ENCODE results near the gene ABHD17A.

DNA sequence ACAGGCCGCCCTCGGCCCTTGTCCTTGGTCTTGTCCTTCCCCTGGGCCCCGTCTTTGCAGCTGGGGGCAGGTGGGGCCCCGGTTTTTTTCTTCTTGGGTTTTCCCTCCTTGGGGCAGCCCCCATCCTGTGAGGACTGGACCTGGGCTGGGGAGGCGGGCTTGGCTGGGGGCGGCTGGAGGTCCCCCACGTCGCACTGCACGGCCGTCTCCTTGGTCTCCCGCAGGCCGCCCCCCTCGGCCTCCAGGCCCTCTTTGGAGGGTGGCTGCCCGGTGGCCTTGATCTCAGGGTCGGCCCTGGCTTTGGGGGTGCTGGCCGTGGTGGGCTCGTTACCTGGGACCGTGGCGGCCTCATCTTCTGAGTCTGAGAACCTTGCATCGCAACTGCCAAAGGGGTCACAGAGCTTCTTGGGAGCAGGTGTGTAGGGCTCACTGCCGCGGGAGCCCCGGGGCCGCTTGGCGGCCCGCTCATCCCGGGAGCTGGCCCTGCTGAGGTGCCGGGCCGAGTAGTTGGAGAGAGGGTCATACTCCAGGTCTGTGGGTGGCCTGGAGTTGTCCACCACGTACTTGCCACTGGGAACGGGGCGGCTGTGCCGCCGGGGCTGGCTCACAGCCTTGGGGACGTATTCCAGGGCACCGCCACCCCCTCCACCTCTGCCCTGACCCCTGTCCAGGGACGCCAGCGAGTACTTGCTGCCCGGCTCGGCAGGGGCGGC lies 57.6 kb downstream of the ABHD17A start:
- no peak for TF ChIP-seq ZBTB21 (CRISPR knock-in tag; IDR thresholded peaks at IDR 0.05; ENCODE audit: borderline replicate concordance)
- TF ChIP-seq, protein P1, sequence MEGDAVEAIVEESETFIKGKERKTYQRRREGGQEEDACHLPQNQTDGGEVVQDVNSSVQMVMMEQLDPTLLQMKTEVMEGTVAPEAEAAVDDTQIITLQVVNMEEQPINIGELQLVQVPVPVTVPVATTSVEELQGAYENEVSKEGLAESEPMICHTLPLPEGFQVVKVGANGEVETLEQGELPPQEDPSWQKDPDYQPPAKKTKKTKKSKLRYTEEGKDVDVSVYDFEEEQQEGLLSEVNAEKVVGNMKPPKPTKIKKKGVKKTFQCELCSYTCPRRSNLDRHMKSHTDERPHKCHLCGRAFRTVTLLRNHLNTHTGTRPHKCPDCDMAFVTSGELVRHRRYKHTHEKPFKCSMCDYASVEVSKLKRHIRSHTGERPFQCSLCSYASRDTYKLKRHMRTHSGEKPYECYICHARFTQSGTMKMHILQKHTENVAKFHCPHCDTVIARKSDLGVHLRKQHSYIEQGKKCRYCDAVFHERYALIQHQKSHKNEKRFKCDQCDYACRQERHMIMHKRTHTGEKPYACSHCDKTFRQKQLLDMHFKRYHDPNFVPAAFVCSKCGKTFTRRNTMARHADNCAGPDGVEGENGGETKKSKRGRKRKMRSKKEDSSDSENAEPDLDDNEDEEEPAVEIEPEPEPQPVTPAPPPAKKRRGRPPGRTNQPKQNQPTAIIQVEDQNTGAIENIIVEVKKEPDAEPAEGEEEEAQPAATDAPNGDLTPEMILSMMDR (IDR thresholded peaks at IDR 0.05): no peak
- TF ChIP-seq, protein P2, sequence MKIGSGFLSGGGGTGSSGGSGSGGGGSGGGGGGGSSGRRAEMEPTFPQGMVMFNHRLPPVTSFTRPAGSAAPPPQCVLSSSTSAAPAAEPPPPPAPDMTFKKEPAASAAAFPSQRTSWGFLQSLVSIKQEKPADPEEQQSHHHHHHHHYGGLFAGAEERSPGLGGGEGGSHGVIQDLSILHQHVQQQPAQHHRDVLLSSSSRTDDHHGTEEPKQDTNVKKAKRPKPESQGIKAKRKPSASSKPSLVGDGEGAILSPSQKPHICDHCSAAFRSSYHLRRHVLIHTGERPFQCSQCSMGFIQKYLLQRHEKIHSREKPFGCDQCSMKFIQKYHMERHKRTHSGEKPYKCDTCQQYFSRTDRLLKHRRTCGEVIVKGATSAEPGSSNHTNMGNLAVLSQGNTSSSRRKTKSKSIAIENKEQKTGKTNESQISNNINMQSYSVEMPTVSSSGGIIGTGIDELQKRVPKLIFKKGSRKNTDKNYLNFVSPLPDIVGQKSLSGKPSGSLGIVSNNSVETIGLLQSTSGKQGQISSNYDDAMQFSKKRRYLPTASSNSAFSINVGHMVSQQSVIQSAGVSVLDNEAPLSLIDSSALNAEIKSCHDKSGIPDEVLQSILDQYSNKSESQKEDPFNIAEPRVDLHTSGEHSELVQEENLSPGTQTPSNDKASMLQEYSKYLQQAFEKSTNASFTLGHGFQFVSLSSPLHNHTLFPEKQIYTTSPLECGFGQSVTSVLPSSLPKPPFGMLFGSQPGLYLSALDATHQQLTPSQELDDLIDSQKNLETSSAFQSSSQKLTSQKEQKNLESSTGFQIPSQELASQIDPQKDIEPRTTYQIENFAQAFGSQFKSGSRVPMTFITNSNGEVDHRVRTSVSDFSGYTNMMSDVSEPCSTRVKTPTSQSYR (CRISPR knock-in tag; IDR thresholded peaks at IDR 0.05): no peak
- no peak for TF ChIP-seq ESRRA (CRISPR knock-in tag; IDR thresholded peaks at IDR 0.05; ENCODE audit: borderline replicate concordance)
- TF ChIP-seq, protein P3, sequence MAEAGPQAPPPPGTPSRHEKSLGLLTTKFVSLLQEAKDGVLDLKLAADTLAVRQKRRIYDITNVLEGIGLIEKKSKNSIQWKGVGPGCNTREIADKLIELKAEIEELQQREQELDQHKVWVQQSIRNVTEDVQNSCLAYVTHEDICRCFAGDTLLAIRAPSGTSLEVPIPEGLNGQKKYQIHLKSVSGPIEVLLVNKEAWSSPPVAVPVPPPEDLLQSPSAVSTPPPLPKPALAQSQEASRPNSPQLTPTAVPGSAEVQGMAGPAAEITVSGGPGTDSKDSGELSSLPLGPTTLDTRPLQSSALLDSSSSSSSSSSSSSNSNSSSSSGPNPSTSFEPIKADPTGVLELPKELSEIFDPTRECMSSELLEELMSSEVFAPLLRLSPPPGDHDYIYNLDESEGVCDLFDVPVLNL (CRISPR knock-in tag; IDR thresholded peaks at IDR 0.05; ENCODE audit: borderline replicate concordance, low read depth): no peak
- TF ChIP-seq, protein P4, sequence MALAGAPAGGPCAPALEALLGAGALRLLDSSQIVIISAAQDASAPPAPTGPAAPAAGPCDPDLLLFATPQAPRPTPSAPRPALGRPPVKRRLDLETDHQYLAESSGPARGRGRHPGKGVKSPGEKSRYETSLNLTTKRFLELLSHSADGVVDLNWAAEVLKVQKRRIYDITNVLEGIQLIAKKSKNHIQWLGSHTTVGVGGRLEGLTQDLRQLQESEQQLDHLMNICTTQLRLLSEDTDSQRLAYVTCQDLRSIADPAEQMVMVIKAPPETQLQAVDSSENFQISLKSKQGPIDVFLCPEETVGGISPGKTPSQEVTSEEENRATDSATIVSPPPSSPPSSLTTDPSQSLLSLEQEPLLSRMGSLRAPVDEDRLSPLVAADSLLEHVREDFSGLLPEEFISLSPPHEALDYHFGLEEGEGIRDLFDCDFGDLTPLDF (CRISPR knock-in tag; IDR thresholded peaks at IDR 0.05): no peak
- no peak for TF ChIP-seq MXD4 (CRISPR knock-in tag; IDR thresholded peaks at IDR 0.05; ENCODE audit: borderline replicate concordance)
- no peak for TF ChIP-seq NR2C2 (CRISPR knock-in tag; IDR thresholded peaks at IDR 0.05)
- TF ChIP-seq TEAD4 (CRISPR knock-in tag; IDR thresholded peaks at IDR 0.05): no peak
- TF ChIP-seq CREM (CRISPR knock-in tag; IDR thresholded peaks at IDR 0.05): no peak
